ENCODE results near the gene DTX4.

DTX4 gene

GRCh38 chr11:59196777-59197176 lies 24.8 kb downstream of the DTX4 start:
- Histone ChIP-seq H3K9me3 (ENCODE audit: insufficient read depth, low read depth, low read length) (no peaks in the 10 kb centered on the region; the same call in 1 of the 2 replicates), H4K20me1 (ENCODE audit: insufficient read depth, low read length, poor library complexity, severe bottlenecking) (no peaks in the 10 kb centered on the region), H3K27me3 (ENCODE audit: insufficient read depth, low read length, poor library complexity, severe bottlenecking) (no peaks in the 10 kb centered on the region), H3K4me1 (ENCODE audit: insufficient read depth, low read length, poor library complexity, severe bottlenecking) (peaks cover 10% of the 10 kb centered on the region), H3F3A (ENCODE audit: low read depth) (no peaks in the 10 kb centered on the region), H3K9me2 (replicated peaks; ENCODE audit: low read depth, low read length) (no peaks in the 10 kb centered on the region), H3K9ac (ENCODE audit: low read depth, low read length, poor library complexity, severe bottlenecking) (no peak overlapping the region), H3K79me2 (ENCODE audit: insufficient read depth, low read length) (no peaks in the 10 kb centered on the region), H2AFZ (ENCODE audit: low read length) (no peak overlapping the region), H3K4me3 (ENCODE audit: low read length, poor library complexity, severe bottlenecking) (no peak overlapping the region), H3K36me3 (ENCODE audit: insufficient read depth, low read length) (no peaks in the 10 kb centered on the region), H3K4me2 (ENCODE audit: low read depth, low read length, poor library complexity, severe bottlenecking) (peak overlapping the region; percentile 29)
- TF ChIP-seq CTCF (conservative IDR thresholded peaks at IDR 0.05; ENCODE audit: low read length) = no peak
- TF ChIP-seq EZH2phosphoT487 (IDR thresholded peaks at IDR 0.05; ENCODE audit: borderline replicate concordance) = no peak

DNA sequence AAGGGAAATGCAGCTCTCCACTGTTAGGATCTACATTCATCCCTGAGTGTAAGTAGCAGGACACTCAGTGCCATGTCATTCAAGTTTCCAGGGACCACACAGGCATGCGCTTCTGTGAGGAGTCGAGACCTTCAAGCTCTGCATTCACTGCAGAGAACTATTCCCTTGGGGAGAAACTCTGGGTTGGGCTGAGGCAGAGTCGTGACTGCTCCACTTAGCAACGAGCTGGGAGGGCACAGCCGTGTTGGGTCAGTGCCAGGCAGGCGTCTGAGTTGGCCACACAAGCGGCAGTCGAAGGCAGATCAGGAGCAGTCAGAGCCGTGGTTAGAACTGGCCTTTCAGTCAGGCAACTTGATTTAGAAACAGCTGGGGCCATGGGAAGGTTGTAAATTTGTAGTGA lies 26.1 kb downstream of the DTX4 start:
- no peaks in the 10 kb centered on the region for H3K36me3 ChIP-seq (ENCODE audit: insufficient read depth, low read length)
- H3K4me1 ChIP-seq (ENCODE audit: insufficient read depth, low read length, poor library complexity, severe bottlenecking) = peaks cover 10% of the 10 kb centered on the region
- no peak overlapping the region for H3K9ac ChIP-seq (ENCODE audit: low read depth, low read length, poor library complexity, severe bottlenecking)
- no peaks in the 10 kb centered on the region for H3K79me2 ChIP-seq (ENCODE audit: insufficient read depth, low read length)
- H3K27me3 ChIP-seq (ENCODE audit: insufficient read depth, low read length, poor library complexity, severe bottlenecking) = no peaks in the 10 kb centered on the region
- no peaks in the 10 kb centered on the region; the same call in 1 of the 2 replicates for H3K9me3 ChIP-seq (ENCODE audit: insufficient read depth, low read depth, low read length)
- no peak overlapping the region for H2AFZ ChIP-seq (ENCODE audit: low read length)
- TF ChIP-seq EZH2phosphoT487 (IDR thresholded peaks at IDR 0.05; ENCODE audit: borderline replicate concordance) (no peak), CTCF (conservative IDR thresholded peaks at IDR 0.05; ENCODE audit: low read length) (no peak)
- H3K4me3 ChIP-seq (ENCODE audit: low read length, poor library complexity, severe bottlenecking) = no peak overlapping the region
- H4K20me1 ChIP-seq (ENCODE audit: insufficient read depth, low read length, poor library complexity, severe bottlenecking) = no peaks in the 10 kb centered on the region
- no peak overlapping the region for H3K4me2 ChIP-seq (ENCODE audit: low read depth, low read length, poor library complexity, severe bottlenecking)
- no peaks in the 10 kb centered on the region for H3K9me2 ChIP-seq (replicated peaks; ENCODE audit: low read depth, low read length)
- H3F3A ChIP-seq (ENCODE audit: low read depth) = no peaks in the 10 kb centered on the region

GRCh38 chr11:59198726-59199125 lies 26.8 kb downstream of the DTX4 start:
- no peak for TF ChIP-seq EZH2phosphoT487 (IDR thresholded peaks at IDR 0.05; ENCODE audit: borderline replicate concordance)
- no peak for TF ChIP-seq CTCF (conservative IDR thresholded peaks at IDR 0.05; ENCODE audit: low read length)

More at GRCh38 chr11:59198726-59199125, 26.8 kb downstream of the DTX4 start:
- H3K9ac ChIP-seq (ENCODE audit: low read depth, low read length, poor library complexity, severe bottlenecking) = no peak overlapping the region
- no peaks in the 10 kb centered on the region; the same call in 1 of the 2 replicates for H3K9me3 ChIP-seq (ENCODE audit: insufficient read depth, low read depth, low read length)
- H4K20me1 ChIP-seq (ENCODE audit: insufficient read depth, low read length, poor library complexity, severe bottlenecking) = no peaks in the 10 kb centered on the region
- H3K4me1 ChIP-seq (ENCODE audit: insufficient read depth, low read length, poor library complexity, severe bottlenecking) = peaks cover 10% of the 10 kb centered on the region
- H3K79me2 ChIP-seq (ENCODE audit: insufficient read depth, low read length) = no peaks in the 10 kb centered on the region
- H3K36me3 ChIP-seq (ENCODE audit: insufficient read depth, low read length) = no peaks in the 10 kb centered on the region
- no peak overlapping the region for H2AFZ ChIP-seq (ENCODE audit: low read length)
- H3K27me3 ChIP-seq (ENCODE audit: insufficient read depth, low read length, poor library complexity, severe bottlenecking) = no peaks in the 10 kb centered on the region
- no peak overlapping the region for H3K4me2 ChIP-seq (ENCODE audit: low read depth, low read length, poor library complexity, severe bottlenecking)
- H3F3A ChIP-seq (ENCODE audit: low read depth) = no peaks in the 10 kb centered on the region
- no peak overlapping the region for H3K4me3 ChIP-seq (ENCODE audit: low read length, poor library complexity, severe bottlenecking)
- no peaks in the 10 kb centered on the region for H3K9me2 ChIP-seq (replicated peaks; ENCODE audit: low read depth, low read length)

Measured in Loucy (cell line).